ENCODE results near the gene P4HA2.

GRCh38 chr5:132253452-132254320 lies 26.0 kb upstream of the P4HA2 start:
- TF ChIP-seq REST (IDR thresholded peaks at IDR 0.05; ENCODE audit: unreplicated experiment), result no peak
- TF ChIP-seq CTCF (conservative IDR thresholded peaks at IDR 0.05; ENCODE audit: low read depth in 2 of 2), result no peak
- TF ChIP-seq POLR2AphosphoS5 (IDR thresholded peaks at IDR 0.05; ENCODE audit: low read depth), result no peak
- TF ChIP-seq JUNB (IDR thresholded peaks at IDR 0.05; ENCODE audit: unreplicated experiment), result no peak
- TF ChIP-seq EZH2phosphoT487 (IDR thresholded peaks at IDR 0.05; ENCODE audit: unreplicated experiment), result no peak
- TF ChIP-seq ZNF331 (CRISPR knock-in tag; IDR thresholded peaks at IDR 0.05; ENCODE audit: low read depth), result no peak

Data from GM23338 (cell line).